ENCODE data around the gene HIGD1C. TPM values are rescaled to one million over a fixed set of nuclear protein-coding genes. Genes with fewer than 3 reads are reported as not detected.
"Not testable (repeated sequence)": the region's sequence is repeated elsewhere in the genome, so short reads cannot be mapped to it uniquely, and the experiment has no call there.

HIGD1C gene
- total RNA-seq, 1 donor from 2014 or later = not detected

DNA sequence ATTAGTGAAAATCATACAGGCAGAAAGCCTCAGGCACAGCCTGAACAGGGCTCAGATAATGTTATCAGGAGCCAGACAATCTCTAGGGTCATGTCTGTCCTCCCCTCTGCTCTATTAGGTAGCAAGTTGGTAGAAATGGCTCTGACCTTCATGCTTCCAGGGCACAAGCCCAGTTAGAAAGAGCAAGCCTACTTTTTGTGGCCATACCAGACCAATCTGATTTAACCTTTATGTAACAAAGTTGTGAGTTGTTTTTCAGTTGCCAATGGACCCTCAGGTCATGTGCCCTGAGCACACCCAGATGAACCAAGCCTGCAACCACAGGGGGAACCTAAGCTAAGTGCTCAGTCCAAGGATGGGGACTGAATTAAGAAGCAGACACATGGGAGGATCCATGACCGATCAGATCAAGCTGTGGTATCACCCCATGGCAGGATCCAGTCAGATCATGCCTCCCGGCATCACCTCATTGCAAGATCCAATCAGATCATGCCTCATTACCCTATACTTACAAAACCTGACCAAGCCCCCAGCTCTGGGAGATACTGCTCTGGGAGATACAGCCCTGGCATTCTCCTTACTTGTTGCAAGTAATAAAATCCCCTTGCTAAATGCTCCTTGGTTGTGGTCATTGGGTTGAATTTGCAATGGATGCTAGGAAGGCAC is 18.8 kb upstream of the HIGD1C start:
- intact Hi-C loops (cut with micrococcal nuclease) = no loop called here

DNA sequence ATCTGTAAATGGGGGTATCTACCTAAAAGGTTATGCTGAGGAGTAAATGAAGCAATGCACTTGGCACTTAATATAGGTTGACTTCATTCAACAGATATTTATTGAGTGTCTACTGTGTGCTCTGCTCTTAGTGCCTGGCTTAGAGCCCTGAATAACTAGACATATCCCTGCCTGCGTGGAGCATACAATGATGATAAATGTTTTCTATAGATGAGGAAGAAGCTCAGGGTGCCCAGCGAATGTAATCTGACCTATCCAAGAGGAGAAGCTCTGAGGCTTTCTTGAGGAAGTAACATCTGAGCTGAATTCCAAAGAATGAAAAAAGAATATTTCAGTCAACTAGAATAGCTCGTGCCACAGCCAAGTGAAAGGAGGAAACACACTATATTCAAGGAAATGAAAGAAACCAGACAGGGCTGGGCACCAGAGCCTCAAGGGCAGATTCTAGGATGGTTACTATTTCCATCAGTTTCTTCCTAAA is 17.9 kb upstream of the HIGD1C start:
- intact Hi-C loops (cut with micrococcal nuclease) = no loop called here

GRCh38 chr12:50934981-50935807 is 17.1 kb upstream of the HIGD1C start:
- intact Hi-C loops (cut with micrococcal nuclease) = no loop called here

DNA sequence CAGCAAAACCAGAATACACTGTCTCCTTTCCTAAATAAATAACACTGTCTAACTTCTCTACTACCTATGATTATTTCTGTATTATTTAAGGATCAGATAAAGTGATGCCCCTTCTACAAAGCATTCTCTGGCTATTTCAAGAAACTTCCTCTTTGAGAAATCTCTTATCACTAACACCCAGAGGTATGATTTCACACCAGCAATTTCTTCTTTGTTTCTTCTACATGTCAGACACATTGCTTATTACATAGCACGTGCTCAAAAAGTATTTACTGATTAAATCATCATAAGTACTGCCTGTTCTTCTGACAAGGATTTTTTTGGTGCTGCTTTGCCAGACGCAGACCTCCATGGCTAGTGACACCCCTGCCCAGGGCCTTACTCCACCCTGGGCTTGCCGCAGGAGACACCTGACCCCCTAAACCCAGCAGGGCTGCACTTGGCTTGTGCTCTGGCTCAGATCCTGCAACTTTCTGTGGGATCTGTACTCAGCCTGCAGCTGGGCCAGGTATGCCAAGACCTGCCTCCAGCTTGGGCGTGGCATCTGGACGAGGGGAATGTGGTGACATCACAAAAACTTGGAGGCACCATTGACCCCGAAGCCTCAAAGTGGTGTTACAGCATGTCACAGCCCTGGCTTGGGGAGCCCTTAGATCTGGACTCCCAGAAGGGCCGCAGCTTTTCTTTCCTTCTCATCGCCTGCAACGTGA is 15.4 kb upstream of the HIGD1C start:
- intact Hi-C loops (cut with micrococcal nuclease) = no loop called here

GRCh38 chr12:50937653-50938052 is 14.7 kb upstream of the HIGD1C start:
- intact Hi-C loops (cut with micrococcal nuclease) = no loop called here

DNA sequence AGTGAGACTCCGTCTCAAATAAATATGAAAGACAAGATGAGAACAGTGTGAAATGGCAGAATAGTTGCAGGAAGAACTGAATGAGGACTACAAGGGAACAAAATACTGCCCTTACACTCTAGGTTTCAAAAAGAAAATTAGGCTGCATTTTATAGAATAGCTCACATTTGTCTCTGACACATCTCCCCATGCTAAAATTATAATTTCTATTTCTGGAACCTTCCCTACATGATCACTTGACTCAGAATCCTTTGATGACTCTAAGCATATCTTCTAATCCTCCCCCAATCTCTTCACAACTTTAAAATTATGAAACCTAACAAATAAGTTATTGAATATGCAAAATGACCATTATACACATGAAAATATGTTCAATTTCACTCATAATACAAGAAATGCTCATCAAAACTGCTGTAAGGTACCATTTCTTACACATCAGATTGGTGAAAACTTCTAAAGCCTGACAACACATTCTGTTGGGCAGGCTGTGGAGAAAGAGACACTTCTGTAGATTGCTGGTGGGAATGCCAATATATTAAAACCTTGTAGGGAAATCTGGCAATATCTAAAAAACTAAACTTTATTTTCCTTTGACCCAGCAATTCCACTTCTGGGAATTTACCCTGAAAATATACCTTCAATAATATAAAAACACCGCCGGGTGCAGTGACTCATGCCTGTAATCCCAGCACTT is 4.3 kb upstream of the HIGD1C start:
- intact Hi-C loops (cut with micrococcal nuclease) = no loop called here

DNA sequence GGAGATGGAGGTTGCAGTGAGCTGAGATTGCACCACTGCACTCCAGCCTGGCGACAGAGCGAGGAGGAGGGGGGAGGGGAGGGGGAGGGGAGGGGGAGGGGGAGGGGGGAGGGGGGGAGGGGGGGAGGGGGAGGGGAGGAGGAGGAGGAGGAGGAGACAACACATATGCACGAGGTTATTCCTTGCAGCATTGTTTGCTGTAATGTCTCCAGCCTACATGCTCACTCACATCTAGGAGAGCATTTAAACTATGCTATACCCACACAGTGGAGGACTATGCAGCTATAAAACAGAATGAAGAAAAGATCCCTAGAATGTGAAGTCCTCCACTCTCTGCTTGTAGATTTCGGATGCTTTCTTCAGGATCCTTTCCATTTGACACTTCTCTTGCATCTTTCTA is 3.5 kb upstream of the HIGD1C start:
- intact Hi-C loops (cut with micrococcal nuclease) = no loop called here

DNA sequence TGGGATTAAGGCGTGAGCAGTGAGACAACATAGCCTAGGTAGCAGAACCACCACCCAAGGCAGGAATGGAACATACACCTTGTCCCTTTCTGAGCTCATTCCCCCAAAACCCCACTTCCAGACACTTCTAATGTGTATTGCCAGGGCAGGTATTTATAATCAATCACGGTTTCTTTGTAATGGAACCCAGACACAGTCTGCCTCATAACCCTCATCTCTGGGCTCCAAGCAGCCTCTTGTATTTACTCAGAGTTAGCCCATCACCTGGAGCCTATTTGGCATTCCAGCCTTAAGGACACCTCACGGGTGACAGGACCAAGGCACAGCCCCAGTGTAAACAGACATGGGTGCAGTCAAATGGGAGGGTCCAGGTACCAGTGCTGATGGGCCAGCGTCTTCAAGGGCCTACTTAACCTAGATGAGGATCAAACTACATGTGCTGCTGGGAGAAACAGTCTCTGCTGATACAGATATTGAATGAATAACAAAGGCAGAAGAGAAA is 2.5 kb upstream of the HIGD1C start:
- intact Hi-C loops (cut with micrococcal nuclease) = no loop called here

- intact Hi-C loops (cut with micrococcal nuclease) = no loop called here
Observed at GRCh38 chr12:50951112-50951511, 1.2 kb upstream of the HIGD1C start.

- intact Hi-C loops (cut with micrococcal nuclease) = no loop called here
Observed at GRCh38 chr12:50953047-50953446, 703 bp downstream of the HIGD1C start.

- intact Hi-C loops (cut with micrococcal nuclease) = not testable (repeated sequence)
Observed at GRCh38 chr12:50954789-50955188, 2.4 kb downstream of the HIGD1C start.

DNA sequence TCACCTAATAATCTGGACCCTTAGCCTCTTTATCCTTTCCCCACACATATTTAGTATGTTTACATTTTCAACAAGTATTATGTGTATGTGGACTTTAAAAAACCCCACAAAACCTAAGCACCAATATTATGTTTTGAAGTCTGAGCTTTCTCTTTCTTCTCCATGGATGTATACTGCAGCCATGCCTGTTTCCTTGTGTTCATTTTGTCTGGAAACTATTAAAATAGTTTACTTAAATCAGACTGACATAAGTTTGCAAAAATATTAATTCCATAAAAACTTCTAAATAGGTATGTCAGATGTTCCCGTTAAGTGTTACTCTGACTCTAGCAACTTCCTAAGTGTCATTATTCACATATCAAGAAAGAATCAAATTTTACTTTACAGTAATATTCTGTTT is 2.9 kb downstream of the HIGD1C start:
- intact Hi-C loops (cut with micrococcal nuclease) = no loop called here

DNA sequence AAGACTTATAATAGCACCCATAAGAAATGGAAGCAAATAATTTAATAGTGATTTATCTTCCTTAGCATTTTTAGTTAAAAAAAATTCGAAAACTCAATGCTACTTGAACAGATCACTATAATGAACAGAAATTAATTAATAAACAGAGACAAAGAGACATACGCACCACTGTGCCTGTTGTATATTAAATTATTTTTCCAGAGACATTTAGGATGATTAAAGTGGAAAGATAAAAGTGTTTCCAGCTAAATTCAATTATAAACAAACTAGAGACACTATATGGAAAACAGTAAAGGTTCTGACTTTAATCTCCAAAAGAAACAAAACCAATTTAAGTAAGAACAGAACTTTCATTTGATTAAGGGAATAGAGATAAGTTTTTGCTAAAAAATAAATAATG is 3.4 kb downstream of the HIGD1C start:
- intact Hi-C loops (cut with micrococcal nuclease) = no loop called here

- intact Hi-C loops (cut with micrococcal nuclease) = no loop called here
Observed at GRCh38 chr12:50960130-50960529, 7.8 kb downstream of the HIGD1C start.

DNA sequence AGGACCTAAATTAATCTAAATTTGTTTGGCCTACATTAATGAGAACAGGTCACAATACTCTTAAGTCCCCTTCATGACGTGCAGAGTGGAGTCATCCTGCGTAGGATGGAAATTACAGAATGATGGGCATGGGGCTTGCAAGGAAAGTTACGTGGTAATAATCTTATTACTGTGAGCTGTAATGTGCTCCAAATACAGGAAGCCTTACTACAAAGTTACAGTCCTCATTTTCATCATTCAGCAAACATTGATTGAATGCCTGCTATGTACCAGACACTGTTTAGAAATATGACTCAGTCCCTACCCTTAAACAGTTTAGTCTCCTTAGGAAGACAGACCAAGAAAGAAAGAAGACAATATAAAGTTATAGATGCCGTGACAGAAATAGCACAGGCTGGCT is 9.4 kb downstream of the HIGD1C start:
- intact Hi-C loops (cut with micrococcal nuclease) = no loop called here

- intact Hi-C loops (cut with micrococcal nuclease) = no loop called here
Observed at GRCh38 chr12:50964432-50964831, 12.1 kb downstream of the HIGD1C start.

DNA sequence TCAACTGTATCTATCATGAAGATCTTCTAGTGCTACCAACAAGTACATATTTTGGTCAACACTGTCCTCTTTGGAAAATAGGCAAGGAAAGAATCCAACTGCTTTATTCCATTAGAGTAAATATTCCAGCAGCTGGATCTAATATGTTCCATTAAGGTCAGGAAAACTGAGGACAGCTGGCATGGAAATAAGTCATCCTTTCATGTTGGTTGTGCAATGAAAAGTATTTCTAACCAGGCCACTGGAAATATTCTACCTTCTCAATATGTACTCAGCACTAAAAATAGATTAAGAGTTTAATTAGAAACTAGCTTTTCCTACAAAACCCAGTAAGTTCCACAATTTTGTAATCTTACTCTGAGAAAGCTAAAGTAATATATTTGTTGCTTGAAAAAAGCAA is 19.6 kb downstream of the HIGD1C start:
- intact Hi-C loops (cut with micrococcal nuclease) = no loop called here

DNA sequence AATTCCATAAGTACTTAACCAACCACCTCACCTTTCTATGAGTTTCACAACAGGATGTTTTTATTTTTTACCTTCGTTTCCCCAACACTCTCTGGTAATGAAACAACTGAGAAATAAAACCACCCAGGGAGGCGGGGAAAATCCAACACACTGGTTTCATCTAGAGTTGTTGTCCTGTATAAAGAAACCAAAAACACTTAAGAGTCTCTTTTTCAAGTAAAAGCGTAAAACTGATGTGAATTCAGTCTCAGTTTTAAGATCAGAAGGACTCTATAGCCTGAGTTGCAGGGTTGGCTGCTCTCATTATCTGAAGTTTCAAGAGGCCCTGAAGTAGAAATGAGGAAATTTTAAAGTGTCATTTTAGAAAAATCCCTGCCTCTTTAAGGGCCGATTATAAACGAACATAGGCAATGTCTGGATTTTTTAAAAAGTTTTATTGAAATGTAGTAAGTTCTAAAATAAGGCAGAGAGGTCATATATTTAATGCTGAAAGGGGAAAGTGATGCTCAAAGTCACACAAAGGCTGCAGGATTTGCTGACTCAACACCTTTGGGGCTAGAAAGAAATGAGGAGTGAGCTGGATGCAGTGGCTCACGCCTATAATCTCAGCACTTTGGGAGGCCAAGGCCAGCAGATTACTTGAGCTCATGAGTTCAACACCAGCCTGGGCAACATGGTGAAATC is 27.2 kb downstream of the HIGD1C start:
- intact Hi-C loops (cut with micrococcal nuclease) = loop anchor here (10.0 kb wide), 1 partner anchor 215 kb away; the partner anchor contains the start of gene ATF1

DNA sequence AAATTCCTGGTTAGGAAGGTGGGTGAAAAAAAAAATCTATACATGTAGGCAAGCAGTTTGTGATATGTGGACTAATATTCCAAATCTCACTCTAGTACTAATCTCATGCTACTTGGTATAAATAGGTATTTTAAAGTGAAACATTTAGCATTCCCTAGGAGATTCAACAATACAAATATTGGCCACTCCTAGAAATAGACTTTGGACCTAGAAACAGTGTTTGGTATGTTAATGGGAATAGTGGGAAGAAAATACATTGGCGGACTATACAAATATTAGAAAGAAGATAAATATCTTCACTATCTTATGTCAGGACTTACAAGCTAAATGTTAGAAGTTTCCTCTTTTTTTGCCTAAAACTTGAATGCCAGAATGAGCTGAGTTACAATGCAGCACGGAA is 28.2 kb downstream of the HIGD1C start:
- intact Hi-C loops (cut with micrococcal nuclease) = loop anchor here (10.0 kb wide), 1 partner anchor 216 kb away; the partner anchor contains the start of gene ATF1

Data from T-helper 2 cell treated with Interferon-gamma antibody and Interleukin-4, amounts not matched to agents 100 ng/mL and 5 ng/mL, for 36 hours (primary cell).